Measurements from ENCODE around the gene MED9.

DNA sequence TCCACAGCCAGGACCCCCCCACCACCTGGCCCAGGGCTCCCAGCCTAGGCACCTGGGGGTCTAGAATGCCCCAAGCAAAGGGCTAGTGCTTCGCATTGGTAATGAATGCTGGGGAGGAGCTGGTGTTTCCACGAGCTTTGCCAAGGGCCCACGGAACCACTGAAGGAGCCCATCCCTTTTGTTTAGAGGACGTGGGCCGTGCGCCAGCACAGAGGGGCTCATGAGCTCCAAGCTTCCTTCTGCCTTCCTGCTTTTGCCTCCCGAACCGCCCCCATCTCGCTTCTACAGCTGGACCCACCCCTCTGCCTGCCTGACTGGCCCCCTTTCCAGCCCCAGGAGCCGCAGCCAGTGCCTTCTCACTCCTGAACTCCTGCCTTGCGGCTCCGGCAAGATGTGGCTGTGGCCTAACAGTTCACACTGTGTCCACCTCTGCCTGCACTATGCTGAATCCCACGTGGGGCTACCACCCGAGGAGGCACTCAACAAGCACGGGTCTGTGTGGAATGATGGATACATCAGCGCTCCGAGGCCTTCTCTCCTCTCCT, 51.2 kb downstream of the MED9 start:
- TF ChIP-seq POLR2A (IDR thresholded peaks at IDR 0.05; ENCODE audit: low read depth, low read length) (no peak), POLR2AphosphoS5 (IDR thresholded peaks at IDR 0.05; ENCODE audit: low read depth, low read length) (no peak)
